Panc1 (cell line): Measurements from ENCODE around the gene RPRD1B. TPM values are rescaled to one million over a fixed set of nuclear protein-coding genes. Genes with fewer than 3 reads are reported as not detected.
"Not testable (repeated sequence)": the region's sequence is repeated elsewhere in the genome, so short reads cannot be mapped to it uniquely, and the experiment has no call there.

Experiments used
- ATAC-seq: fragments of 200-7000 bp; cut with Tn5 transposase; 2 replicates; pipeline ENCODE4 v1.9.1; 2020; ENCODE audit warnings: mild to moderate bottlenecking, moderate library complexity
- BruUV-seq: library from RNA; stranded (reverse); fragments of 400-500 nt; replicated peaks from 2 replicates; lab custom pipeline; 2021; lab: Mats Ljungman, UMichigan
- CTCF ChIA-PET: fragments of 300-600 bp; sonication (Branson Sonifier 250); formaldehyde crosslinking; loops from one replicate; lab custom pipeline; 2022; ENCODE audit warnings: antibody characterized with exemption; lab: Charles Lee
- POLR2A ChIA-PET: fragments of 300-600 bp; sonication (Branson Sonifier 250); formaldehyde crosslinking; loops from one replicate; lab custom pipeline; 2022; ENCODE audit warnings: antibody characterized with exemption; lab: Charles Lee
- DNase-seq: peaks from one replicate; pipeline ENCODE4 v3.0.0-alpha.2; 2010; ENCODE audit warnings: low read depth, low spot score
- H3K27ac ChIP-seq: 2 replicates; pipeline ENCODE4 v1.5.1; 2011; ENCODE audit warnings: mild to moderate bottlenecking, low read length, inconsistent platforms
- H3K27me3 ChIP-seq: fragments of 200-500 bp; sonication (Bioruptor generic); 2 replicates; pipeline ENCODE4 v1.6.0; 2014; ENCODE audit warnings: low read length, inconsistent platforms; ENCODE audit not compliant: control insufficient read depth, insufficient read depth
- H3K36me3 ChIP-seq: fragments of 200-500 bp; sonication (Bioruptor generic); 2 replicates; pipeline ENCODE4 v1.5.1; 2014; ENCODE audit warnings: inconsistent platforms, mild to moderate bottlenecking, low read length, moderate library complexity; ENCODE audit not compliant: control insufficient read depth, insufficient read depth
- H3K4me1 ChIP-seq: 2 replicates; pipeline ENCODE4 v1.5.1; 2011; ENCODE audit warnings: inconsistent platforms, mild to moderate bottlenecking, low read length, moderate library complexity; ENCODE audit not compliant: control insufficient read depth, insufficient read depth
- H3K4me3 ChIP-seq, 2 experiments: 2 replicates each; pipeline ENCODE4 v1.5.1; 2011 to 2012; ENCODE audit warnings: low read depth in 2 of 2, low read length in 2 of 2, mild to moderate bottlenecking in 2 of 2, inconsistent platforms in 1 of 2, moderate library complexity in 1 of 2
- H3K9me3 ChIP-seq: fragments of 200-500 bp; sonication (Bioruptor generic); 2 replicates; pipeline ENCODE4 v1.5.1; 2014; ENCODE audit warnings: low read depth, mild to moderate bottlenecking, inconsistent platforms, low read length, moderate library complexity; ENCODE audit not compliant: control insufficient read depth, insufficient read depth
- POLR2AphosphoS5 ChIP-seq: IDR thresholded peaks from 2 replicates; pipeline ENCODE4 v1.6.1; 2012; ENCODE audit warnings: mild to moderate bottlenecking, low read depth, low read length, moderate library complexity
- REST ChIP-seq, 2 experiments: IDR thresholded peaks; 2 replicates each; pipeline ENCODE4 v1.6.1; 2011 to 2012; ENCODE audit warnings: low read depth in 2 of 2, control low read depth in 1 of 2, low read length in 1 of 2, mild to moderate bottlenecking in 1 of 2, moderate library complexity in 1 of 2; ENCODE audit not compliant: insufficient read depth in 1 of 2
- SIN3A ChIP-seq: IDR thresholded peaks from 2 replicates; pipeline ENCODE4 v1.6.1; 2012; ENCODE audit warnings: low read depth, mild to moderate bottlenecking, low read length, moderate library complexity, borderline replicate concordance; ENCODE audit not compliant: insufficient read depth
- TCF7L2 ChIP-seq: IDR thresholded peaks from 2 replicates; pipeline ENCODE4 v1.6.1; 2011; ENCODE audit warnings: mild to moderate bottlenecking, low read depth, low read length, inconsistent platforms
- in situ Hi-C: cut with HindIII; loops from 2 replicates; pipeline ENCODE4 v1.10.0; 2016; ENCODE audit warnings: low sequenced_read_pairs, low pct_unique_long_range_greater_than_20kb
- intact Hi-C: fragments of 100-400 bp; cut with micrococcal nuclease; formaldehyde crosslinking; loops from one replicate; pipeline ENCODE4 v1.10.0; 2022; ENCODE audit not compliant: unreplicated experiment
- total RNA-seq: library from RNA; stranded (reverse); gene quantifications from one replicate; pipeline ENCODE4 v1.2.1, GENCODE V29; 2021; ENCODE audit not compliant: unreplicated experiment
- TF ChIP-seq, protein P1 (sequence below): fragments of 450-650 bp; IDR thresholded peaks from 2 replicates; pipeline ENCODE4 v1.5.1; 2017; ENCODE audit warnings: mild to moderate bottlenecking

The RPRD1B gene
- total RNA-seq, 1 experiment from 2014 or later = 33.6 TPM

DNA sequence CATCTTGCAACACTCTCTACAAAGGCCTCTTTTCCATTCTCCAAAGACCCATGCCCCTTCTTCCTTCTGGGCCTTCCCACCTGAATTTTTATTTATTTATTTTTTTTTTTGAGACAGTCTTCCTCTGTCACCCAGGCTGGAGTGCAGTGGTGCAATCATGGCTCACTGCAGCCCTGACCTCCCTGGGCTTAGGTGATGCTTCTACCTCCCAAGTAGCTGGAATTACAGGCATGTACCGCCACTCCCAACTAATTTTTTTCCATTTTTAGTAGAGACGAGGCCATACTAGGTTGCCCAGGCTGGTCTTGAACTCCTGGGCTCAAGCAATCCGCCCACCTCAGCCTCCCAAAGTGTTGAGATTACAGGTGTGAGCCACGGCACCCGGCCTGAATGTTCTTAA is 24.1 kb upstream of the RPRD1B start:
- CTCF ChIA-PET, H3K27me3 ChIP-seq, in situ Hi-C loops, ATAC-seq, DNase-seq, H3K9me3 ChIP-seq, BruUV-seq, intact Hi-C loops, H3K4me1 ChIP-seq, H3K4me3 ChIP-seq, H3K27ac ChIP-seq, POLR2A ChIA-PET: not testable (repeated sequence)
- H3K36me3 ChIP-seq = peaks cover 15% of the 10 kb centered on the region

DNA sequence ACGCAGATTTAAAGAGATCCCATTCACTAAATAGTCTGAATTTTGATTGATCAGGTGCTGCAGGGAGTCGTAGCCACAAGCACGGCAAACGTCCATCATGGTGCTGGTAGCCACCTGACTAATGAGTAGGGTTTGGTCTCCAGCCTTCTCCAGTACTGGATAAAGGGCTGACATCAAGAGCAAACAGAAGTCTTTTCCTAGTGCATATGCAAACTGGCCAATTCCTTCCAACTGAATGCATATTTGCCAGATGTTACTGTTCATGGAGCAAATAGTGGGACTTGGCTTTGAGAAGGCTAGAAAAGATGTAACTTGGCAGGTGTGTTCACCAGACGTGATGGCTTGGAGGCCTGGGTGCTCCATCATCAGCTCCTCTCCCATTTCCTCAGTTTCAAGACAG is 21.9 kb upstream of the RPRD1B start:
- TF ChIP-seq SIN3A (no peak), TCF7L2 (no peak), REST (IDR thresholded peaks at IDR 0.05; ENCODE audit: insufficient read depth in 1 of 2, low read depth in 2 of 2, low read length in 1 of 2) (no peak), POLR2AphosphoS5 (no peak)
- TF ChIP-seq, protein P1, sequence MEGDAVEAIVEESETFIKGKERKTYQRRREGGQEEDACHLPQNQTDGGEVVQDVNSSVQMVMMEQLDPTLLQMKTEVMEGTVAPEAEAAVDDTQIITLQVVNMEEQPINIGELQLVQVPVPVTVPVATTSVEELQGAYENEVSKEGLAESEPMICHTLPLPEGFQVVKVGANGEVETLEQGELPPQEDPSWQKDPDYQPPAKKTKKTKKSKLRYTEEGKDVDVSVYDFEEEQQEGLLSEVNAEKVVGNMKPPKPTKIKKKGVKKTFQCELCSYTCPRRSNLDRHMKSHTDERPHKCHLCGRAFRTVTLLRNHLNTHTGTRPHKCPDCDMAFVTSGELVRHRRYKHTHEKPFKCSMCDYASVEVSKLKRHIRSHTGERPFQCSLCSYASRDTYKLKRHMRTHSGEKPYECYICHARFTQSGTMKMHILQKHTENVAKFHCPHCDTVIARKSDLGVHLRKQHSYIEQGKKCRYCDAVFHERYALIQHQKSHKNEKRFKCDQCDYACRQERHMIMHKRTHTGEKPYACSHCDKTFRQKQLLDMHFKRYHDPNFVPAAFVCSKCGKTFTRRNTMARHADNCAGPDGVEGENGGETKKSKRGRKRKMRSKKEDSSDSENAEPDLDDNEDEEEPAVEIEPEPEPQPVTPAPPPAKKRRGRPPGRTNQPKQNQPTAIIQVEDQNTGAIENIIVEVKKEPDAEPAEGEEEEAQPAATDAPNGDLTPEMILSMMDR = no peak
- no peak overlapping the region for H3K27ac ChIP-seq
- POLR2A ChIA-PET = no interaction called here
- H3K4me3 ChIP-seq = no peak overlapping the region
- ATAC-seq = no peak
- H3K27me3 ChIP-seq = no peaks in the 10 kb centered on the region
- no peak for DNase-seq
- BruUV-seq = TSS peak; percentile 52
- in situ Hi-C loops = no loop called here
- intact Hi-C loops = no loop called here
- peaks cover 15% of the 10 kb centered on the region for H3K36me3 ChIP-seq
- H3K9me3 ChIP-seq = no peaks in the 10 kb centered on the region; the same call in 1 of the 2 replicates
- CTCF ChIA-PET = no interaction called here
- no peaks in the 10 kb centered on the region for H3K4me1 ChIP-seq

DNA sequence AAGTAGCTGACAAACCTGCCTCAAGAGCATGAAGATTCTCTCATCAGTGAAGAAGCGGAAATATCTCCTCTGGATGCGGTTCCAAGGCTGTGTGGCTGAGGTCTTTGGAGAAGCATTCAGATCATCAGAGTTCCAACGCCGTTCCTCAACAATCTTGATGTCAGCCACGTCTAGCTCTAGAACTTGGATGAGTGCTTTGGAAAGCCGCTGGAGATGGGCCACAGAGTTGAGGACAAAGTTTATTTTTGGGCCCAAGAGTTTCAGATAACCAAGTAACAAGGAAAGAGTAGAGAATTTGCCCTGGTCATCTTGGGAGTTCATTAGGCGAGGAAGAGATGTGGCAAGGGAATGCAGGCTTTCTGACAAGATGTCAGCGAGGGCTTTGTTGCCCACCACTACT is 21.2 kb upstream of the RPRD1B start:
- H3K27ac ChIP-seq = no peak overlapping the region
- no peaks in the 10 kb centered on the region; the same call in 1 of the 2 replicates for H3K9me3 ChIP-seq
- H3K36me3 ChIP-seq = peaks cover 15% of the 10 kb centered on the region
- DNase-seq (no peak), ATAC-seq (no peak)
- no peaks in the 10 kb centered on the region for H3K27me3 ChIP-seq
- H3K4me1 ChIP-seq = no peaks in the 10 kb centered on the region
- H3K4me3 ChIP-seq = no peak overlapping the region
- TF ChIP-seq SIN3A (no peak), POLR2AphosphoS5 (no peak), REST (IDR thresholded peaks at IDR 0.05; ENCODE audit: insufficient read depth in 1 of 2, low read depth in 2 of 2, low read length in 1 of 2) (no peak), TCF7L2 (no peak)
- TF ChIP-seq, protein P1 = no peak
- in situ Hi-C loops = no loop called here
- no TSS peak for BruUV-seq
- intact Hi-C loops = no loop called here
- CTCF ChIA-PET = no interaction called here
- POLR2A ChIA-PET = no interaction called here
